Epithelial cell of esophagus (primary cell): ENCODE data around the gene DLGAP4.

Experiments used
- DNase-seq: peaks from one replicate; pipeline ENCODE4 v3.0.0; 2010; ENCODE audit warnings: low read depth
- H3K4me3 ChIP-seq: 2 replicates; pipeline ENCODE4 v1.5.1; 2011; ENCODE audit warnings: mild to moderate bottlenecking, low read length, control low read depth
- TF ChIP-seq, protein P1 (sequence below): IDR thresholded peaks from 2 replicates; pipeline ENCODE4 v1.5.1; 2011; ENCODE audit warnings: low read depth, mild to moderate bottlenecking, low read length, control low read depth, inconsistent platforms; ENCODE audit not compliant: insufficient read depth; ENCODE audit errors: missing control alignments

Gene DLGAP4

DNA sequence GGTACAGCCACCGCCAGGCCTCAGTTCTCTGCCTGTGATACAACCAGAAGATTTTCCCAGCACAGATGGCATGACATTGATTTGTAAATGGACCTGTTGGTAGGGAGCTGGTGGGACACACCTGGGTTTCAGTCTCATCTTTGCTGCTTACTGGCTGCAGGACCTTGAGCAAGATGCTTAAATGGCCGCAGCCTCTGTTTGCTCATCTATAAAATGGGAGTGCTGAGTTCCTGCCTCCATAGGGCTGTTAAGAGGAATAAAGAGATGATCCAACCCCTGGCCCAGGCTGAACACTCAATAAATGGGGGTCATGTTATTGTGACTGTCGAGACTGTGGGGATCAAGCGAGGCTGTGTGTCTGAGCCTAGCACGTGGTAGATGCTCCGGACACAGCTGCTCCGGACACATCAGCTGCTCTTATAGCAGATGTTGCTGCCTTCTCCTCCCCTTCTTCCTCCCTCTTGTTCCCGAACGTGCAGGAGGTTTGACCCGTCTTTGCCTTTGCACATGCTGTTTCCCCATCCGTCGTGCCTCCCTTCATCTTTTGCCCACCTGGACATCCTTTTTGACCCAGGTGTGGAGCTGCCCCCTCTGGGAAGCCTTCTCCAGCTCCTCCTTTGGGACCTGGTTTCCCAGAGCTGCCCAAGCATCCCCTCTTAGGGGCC, 29.2 kb downstream of the DLGAP4 start:
- DNase-seq = no peak
- TF ChIP-seq, protein P1, sequence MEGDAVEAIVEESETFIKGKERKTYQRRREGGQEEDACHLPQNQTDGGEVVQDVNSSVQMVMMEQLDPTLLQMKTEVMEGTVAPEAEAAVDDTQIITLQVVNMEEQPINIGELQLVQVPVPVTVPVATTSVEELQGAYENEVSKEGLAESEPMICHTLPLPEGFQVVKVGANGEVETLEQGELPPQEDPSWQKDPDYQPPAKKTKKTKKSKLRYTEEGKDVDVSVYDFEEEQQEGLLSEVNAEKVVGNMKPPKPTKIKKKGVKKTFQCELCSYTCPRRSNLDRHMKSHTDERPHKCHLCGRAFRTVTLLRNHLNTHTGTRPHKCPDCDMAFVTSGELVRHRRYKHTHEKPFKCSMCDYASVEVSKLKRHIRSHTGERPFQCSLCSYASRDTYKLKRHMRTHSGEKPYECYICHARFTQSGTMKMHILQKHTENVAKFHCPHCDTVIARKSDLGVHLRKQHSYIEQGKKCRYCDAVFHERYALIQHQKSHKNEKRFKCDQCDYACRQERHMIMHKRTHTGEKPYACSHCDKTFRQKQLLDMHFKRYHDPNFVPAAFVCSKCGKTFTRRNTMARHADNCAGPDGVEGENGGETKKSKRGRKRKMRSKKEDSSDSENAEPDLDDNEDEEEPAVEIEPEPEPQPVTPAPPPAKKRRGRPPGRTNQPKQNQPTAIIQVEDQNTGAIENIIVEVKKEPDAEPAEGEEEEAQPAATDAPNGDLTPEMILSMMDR = no peak
- H3K4me3 ChIP-seq = no peak overlapping the region

DNA sequence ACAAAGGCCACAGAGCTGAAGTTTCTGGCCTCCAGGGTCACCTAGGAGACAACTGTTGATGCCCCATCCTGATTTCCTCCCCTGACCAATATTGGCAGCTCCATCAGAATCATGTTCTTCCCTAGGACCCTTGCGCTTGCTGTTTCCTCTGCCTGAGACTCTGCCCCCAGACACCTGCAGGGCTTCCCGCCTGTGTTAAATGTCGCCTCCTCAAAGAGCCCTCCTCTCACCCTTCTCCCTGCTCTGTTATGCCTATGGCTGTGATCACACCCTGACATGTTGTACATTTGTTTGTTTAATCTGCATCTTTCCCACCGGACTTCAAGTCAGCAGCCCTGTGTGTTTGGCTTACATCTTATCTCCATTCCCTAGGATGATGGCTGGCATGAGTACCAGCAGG, 30.1 kb downstream of the DLGAP4 start:
- TF ChIP-seq, protein P1 = no peak

DNA sequence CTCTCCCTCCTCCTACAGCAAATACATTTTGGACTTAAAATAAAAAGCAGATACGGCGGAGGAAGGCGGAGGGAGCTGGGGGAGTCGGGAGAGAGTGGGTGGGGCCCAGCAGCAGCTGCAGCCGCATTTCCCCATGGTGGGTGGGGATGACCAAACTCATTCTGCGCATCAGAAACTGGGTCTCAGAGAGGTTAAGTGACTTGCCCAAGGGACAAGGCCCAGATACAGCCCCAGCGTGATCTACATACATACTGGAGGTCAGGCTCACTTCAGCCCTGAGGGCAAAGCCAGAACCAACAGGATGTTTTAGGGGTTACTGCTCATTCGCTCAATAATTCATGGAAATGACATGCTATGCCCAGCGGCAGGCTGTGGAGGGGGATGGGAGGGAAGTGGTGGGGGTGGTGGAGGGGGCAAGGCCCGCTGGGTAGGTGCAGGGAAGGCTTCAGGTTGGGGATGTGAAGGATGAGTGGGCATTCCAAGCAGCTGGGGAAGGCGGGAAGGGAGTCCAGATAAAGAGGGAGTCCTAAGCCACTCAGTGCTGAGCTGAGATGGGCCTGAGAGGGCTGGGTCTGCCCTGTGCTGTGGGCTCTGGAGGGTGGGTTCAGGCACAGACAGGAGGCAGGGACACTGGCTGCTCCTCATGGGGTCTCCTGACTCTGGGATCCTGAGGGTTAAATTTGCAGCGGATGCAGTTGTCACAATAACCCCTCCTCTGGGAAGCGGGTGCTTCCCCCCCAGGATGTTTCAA, 31.0 kb downstream of the DLGAP4 start:
- no peak overlapping the region for H3K4me3 ChIP-seq
- TF ChIP-seq, protein P1 = no peak
- DNase-seq = no peak

More for the DNA sequence above, 30.1 kb downstream of the DLGAP4 start:
- no peak for DNase-seq
- no peak overlapping the region for H3K4me3 ChIP-seq

DNA sequence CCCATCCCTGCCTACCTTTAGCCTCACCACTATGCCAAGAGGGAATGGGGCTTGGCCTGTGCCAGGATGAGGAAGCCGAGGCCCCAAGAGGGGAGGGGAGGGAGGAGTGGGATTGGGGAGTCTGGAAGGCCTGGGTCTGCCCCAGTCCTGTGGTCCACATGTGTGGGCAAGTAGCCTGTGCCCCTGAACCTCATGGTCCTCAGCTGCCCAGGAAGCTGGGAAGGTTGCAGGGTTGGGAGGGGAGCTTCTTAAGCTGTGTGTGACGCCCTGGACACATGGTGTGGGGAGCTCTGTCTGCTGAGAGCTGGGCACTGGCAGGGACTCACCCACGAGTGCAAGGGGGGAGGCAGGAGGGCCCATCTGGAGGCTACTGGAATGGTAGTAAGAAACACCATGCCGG, 31.7 kb downstream of the DLGAP4 start:
- DNase-seq = no peak
- TF ChIP-seq, protein P1 = no peak
- H3K4me3 ChIP-seq = no peak overlapping the region

GRCh38 chr20:36339646-36340592, 33.8 kb downstream of the DLGAP4 start:
- no peak for DNase-seq
- H3K4me3 ChIP-seq = no peak overlapping the region
- TF ChIP-seq, protein P1 = no peak

GRCh38 chr20:36340593-36340990, 34.5 kb downstream of the DLGAP4 start:
- no peak overlapping the region for H3K4me3 ChIP-seq
- TF ChIP-seq, protein P1 = no peak
- DNase-seq = no peak
